ENCODE results near the gene FOCAD. TPM values are rescaled to one million over a fixed set of nuclear protein-coding genes. Genes with fewer than 3 reads are reported as not detected.
A peak's percentile ranks its signal among the peaks of the same experiment; 100 is the strongest.

Gene FOCAD
- total RNA-seq, 2 donors from 2014 or later = 28.8 to 34.1 TPM

DNA sequence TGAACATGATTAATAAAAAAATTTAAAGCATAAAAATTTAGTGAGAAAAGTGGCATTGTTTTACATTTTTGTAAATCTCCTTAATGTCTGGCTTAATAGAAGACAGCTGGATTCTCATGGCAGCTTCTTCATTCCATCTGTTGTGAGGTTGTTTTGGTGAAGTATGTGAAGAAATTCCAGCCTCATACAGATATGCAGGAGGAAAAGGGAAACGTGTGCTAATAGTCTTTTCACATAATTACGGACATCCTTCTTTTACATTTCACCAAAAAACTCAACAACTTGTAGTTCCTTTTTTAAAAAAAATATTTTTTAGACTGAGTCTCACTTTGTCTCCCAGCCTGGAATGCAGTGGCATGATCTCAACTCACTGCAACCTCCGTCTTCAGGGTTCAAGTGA lies 300.4 kb downstream of the FOCAD start:
- intact Hi-C loops (cut with DNase I) = no loop called here
- DNase-seq = no peak
- ATAC-seq = no peak

DNA sequence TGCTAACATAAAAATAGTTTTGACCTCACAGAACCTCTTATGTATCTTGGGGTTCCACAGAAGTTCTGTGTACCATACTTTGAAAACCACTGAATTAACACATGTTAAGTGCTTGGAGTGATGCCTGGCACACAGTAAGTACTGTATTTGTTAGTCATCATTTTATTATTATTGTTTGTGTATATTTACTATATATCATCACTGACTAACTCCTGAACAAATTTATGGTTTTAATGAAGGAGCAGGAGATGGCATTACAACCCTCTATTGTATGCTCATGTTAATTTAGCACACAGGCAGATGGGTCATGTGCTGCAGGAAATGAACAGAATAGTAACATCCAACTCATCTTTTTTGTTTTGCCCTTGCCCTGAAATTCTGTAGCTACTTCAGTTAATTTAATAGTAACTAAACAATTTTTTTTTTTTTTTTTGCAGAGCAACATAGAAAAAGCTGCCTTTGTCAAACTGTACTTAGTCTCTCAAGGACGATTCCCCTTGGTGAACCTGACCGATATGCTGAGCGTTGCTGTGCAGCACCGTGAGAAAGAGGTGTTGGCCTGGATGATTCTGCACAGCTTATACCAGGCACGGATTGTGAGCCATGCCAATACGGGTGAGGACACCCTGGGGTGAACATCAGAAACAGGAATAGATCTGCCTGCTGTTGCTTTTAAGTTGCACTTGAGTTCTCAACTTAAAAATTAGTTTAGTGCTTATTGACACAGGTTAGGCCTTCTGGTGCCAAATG lies 302.0 kb downstream of the FOCAD start:
- intact Hi-C loops (cut with DNase I) = no loop called here
- no peak for ATAC-seq
- no peak for DNase-seq

GRCh38 chr9:20987521-20987920 lies 303.5 kb downstream of the FOCAD start:
- intact Hi-C loops (cut with DNase I) = no loop called here
- ATAC-seq (no peak), DNase-seq (no peak)

DNA sequence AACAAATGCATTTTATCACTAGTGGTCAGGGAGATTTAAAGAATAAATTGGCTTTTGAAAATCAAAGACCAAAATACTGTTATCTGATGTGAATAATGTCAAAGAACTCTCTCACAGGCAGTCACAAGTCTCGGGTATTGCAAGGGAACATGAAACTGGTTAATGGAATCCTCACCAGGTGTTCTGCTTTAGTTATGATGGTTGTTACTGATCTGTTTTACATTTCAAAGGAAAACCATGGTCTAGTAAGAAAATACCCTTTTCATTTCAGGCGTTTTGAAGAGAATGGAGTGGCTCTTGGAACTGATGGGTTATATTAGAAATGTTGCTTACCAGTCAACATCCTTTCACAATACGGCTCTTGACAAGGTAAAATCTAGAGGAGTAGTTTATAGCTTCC lies 304.0 kb downstream of the FOCAD start:
- DNase-seq = no peak
- intact Hi-C loops (cut with DNase I) = no loop called here
- no peak for ATAC-seq

- intact Hi-C loops (cut with DNase I) = no loop called here
- no peak for DNase-seq
- ATAC-seq = peak in 1 of 2 donors; percentile 25
Observed at GRCh38 chr9:20988671-20989315, 304.7 kb downstream of the FOCAD start.

DNA sequence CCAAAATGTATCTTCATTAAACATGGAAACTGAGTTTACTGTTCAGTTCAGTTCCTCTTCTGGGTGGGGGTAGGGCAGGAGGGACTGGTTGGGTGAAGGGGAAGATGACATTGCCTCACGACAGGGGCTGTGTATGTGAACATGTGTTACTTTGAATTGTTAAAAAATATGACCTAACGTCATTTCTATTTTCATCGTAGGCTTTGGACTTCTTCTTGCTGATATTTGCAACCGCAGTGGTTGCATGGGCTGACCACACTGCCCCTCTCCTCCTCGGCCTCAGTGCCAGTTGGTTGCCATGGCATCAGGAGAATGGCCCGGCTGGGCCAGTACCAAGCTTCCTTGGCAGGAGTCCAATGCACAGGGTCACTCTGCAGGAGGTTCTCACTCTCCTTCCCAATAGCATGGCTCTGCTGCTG lies 305.9 kb downstream of the FOCAD start:
- peak; percentile 34 to 81 for ATAC-seq
- intact Hi-C loops (cut with DNase I) = no loop called here
- peak; percentile 48 for DNase-seq

DNA sequence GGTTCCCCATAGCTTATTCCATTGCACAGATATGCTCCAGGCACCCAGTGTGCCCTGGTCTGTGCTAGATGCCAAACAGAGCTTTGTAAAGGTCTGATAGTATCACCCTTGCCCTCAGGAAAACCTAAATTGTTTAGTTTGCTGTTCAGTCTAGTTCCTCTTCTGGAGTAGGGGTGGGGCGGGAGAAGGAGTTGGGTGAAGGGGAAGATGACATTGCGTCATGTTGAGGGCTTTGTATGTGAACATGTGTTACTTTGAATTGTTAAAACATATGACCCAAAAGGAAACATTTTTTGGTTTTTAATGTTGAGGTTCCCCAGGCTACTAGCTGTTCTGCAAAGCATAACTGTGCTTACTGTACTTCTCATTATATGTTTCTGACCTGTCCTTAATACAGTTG lies 306.8 kb downstream of the FOCAD start:
- intact Hi-C loops (cut with DNase I) = no loop called here
- peak; percentile 27 to 81 for ATAC-seq
- no peak for DNase-seq

- no peak for DNase-seq
- intact Hi-C loops (cut with DNase I) = no loop called here
- no peak for ATAC-seq
Observed at GRCh38 chr9:20994486-20994885, 310.4 kb downstream of the FOCAD start.

DNA sequence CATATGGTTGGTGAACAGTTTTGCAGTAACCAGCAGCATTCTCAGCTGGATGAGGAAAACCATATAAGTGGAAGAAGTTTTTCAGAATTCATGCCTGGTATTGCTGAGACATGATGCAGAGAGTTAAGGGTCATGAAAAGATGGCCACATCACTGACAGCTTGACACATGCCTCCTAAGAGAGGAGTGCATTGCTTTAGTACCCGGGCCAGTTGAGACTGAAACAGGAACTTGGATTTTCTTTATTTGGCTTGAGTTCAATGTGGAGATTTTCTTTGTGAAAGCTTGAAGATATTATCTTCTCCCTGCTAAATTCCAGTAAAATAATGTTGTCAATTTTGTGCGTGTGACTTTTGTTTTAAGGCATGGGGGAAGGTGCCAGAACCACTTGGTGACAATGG lies 311.6 kb downstream of the FOCAD start:
- ATAC-seq (no peak), DNase-seq (no peak)
- intact Hi-C loops (cut with DNase I) = no loop called here

GRCh38 chr9:20996809-20997208 lies 312.8 kb downstream of the FOCAD start:
- intact Hi-C loops (cut with DNase I) = no loop called here
- no peak for ATAC-seq
- no peak for DNase-seq

GRCh38 chr9:20997503-20998076 lies 313.5 kb downstream of the FOCAD start:
- intact Hi-C loops (cut with DNase I) = no loop called here
- ATAC-seq (no peak), DNase-seq (no peak)

GRCh38 chr9:21001581-21001980 lies 317.5 kb downstream of the FOCAD start:
- ATAC-seq (no peak), DNase-seq (no peak)
- intact Hi-C loops (cut with DNase I) = no loop called here

GRCh38 chr9:21002040-21002439 lies 318.0 kb downstream of the FOCAD start:
- intact Hi-C loops (cut with DNase I) = no loop called here
- ATAC-seq = no peak
- DNase-seq = no peak

DNA sequence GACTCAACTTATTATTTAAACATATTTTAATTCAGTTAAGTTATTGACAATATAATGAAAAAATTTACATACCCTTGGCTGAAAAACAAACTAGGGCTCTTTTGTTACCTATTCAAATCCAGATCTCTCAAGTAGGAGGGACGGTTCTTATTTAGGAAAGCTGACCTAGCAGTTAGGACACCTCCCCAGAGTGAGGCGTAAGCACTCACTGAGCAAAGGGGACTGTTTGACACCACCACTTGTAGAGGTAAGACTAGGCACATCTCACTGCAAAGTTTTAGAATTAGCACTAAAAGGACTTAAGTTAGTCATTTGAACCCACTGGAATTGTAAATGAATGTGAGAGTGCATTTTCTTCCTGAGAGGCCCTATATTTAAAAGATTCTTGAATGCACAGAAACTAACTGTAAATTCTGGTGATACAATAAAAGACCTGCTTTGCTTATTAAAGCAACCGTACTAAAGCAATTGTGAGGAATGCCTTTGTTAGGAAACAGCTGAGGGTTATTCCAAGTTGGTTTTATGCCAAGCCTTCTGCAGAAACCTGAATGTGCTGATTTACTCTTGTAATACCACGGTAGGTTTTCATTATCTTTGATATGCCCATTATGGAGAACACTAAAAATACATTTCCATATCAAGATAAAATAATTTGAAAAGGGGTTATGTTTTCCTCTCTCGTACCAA lies 331.2 kb downstream of the FOCAD start:
- ATAC-seq (no peak), DNase-seq (no peak)
- intact Hi-C loops (cut with DNase I) = no loop called here

DNA sequence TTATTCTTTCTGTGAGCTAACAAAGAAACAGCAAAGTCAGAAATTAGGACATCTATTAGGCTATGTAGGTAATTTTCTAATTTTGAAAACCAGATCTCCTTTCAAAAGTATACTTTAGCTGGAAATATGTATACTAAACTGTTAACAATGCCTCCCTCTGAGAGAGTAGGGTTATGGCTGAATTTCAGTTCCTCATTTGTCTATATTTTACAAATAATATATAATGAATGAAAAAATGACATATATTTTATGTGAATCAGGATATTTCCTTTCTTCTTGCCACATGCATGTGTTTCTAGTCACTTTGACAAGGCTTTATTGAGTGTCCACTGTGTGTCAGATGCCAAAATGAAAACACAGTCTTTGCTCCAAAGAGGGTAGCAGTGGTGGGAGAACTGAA lies 331.9 kb downstream of the FOCAD start:
- intact Hi-C loops (cut with DNase I) = no loop called here
- ATAC-seq (no peak), DNase-seq (no peak)

DNA sequence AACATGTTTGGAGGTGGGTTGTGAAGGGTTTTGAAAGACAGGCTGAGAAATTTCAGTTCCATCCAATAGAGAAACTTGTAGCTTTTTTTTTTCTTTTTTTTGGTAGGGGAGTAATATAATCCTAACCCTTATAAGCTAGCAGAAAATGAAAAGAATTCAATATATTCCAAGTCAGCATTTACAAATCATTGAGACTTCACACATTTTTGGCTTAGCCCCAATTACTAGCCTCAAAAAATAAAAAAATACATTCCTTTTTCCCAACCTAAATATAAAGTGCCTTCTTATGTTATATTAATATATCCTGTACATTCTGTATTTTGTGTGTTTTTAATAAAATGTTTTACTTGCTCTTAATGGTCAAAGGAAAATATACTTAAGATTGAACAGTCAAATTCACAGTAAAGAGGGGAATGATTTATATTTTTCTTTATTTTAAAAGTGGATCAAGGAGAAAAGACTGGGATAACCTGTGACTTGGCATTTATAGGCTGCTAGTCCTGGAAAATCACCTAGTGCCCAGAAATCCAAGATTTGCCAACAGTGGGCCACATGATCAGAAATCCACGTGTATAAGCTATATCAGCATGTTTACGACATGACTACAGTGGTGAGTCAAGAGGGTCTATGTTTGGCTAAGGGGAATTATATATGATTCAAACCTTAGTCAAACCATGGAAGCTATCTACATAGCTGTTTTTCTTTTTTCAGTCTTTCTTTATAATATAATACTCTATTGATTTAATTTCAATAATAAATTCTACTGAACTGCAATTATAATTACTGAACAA lies 332.8 kb downstream of the FOCAD start:
- DNase-seq (no peak), ATAC-seq (no peak)
- intact Hi-C loops (cut with DNase I) = no loop called here

DNA sequence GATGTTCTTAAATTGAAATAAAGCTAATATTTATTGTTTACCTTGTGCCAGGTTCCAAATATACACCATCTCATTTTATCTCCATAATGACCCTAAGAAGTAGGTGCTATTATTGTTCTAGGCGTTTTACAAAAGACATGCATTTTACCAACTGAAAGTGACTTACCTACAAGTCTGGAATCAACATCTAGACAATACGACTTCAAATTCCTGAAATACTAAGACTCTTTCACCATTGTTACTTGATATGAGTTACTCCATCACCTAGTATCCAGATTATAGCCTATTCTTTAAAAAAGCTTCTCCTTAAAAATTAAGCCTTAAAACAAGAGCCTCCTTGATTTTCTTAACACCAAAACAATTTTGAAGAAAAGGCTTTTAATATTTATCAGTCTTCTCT lies 334.1 kb downstream of the FOCAD start:
- ATAC-seq = no peak
- intact Hi-C loops (cut with DNase I) = no loop called here
- DNase-seq = no peak

DNA sequence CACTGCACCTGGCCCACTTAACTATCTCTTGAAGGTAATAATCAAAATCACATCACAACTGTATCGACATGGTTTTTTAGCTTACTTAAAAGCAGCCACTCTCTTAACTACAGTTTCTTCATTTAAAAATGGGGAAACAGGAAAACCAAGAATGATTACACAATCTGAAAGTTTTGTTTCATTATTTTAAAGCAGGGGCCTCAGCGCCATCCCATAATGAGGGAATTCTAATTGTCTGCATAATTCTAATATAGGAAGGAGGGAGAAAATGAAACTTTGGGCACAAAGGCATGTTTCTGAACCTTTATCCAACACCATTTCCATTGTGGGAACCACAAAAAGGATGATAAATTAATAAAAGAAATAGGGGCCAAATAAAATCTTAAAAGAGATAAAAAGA lies 339.8 kb downstream of the FOCAD start:
- intact Hi-C loops (cut with DNase I) = loop anchor here in 1 of 2 donors (10.0 kb wide), 1 partner anchor 81 kb away; no protein-coding TSS in a partner anchor
- ATAC-seq = no peak
- no peak for DNase-seq

DNA sequence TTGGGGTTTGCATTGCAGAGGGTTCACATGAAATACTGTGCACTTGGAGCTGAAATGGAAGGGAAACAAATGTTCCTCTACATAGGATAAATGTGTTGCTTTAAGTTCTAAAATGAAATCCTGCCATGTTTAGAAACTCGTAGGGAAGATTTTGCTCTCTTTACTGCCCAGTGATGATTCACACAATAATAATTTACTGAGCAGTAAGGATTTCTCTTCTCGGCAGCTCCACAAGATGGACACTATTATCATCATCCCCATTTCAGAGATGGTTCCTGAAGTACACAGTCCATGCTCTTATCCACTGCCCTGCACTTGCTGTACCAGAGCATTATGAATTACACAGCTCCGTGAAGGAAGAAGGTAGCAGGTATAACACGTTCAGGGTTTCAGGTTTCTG lies 343.2 kb downstream of the FOCAD start:
- intact Hi-C loops (cut with DNase I) = loop anchor here in 1 of 2 donors (10.0 kb wide), 1 partner anchor 78 kb away; no protein-coding TSS in a partner anchor
- DNase-seq (no peak), ATAC-seq (no peak)
